Activated naive CD8-positive, alpha-beta T cell treated with anti-CD3 and anti-CD28 coated beads, Interleukin-2, amount 50 U/mL, for 24 hours (primary cell): ENCODE measurements around the gene DEFB126.

ENCODE experiments used
- ATAC-seq: fragments of 150-1000 bp; cut with Tn5 transposase; one replicate; pipeline ENCODE4 v1.10.0; 2021
- DNase-seq: peaks from one replicate; pipeline ENCODE4 v3.0.0; 2021
- H3K27ac Mint-ChIP-seq: one replicate; pipeline ENCODE4 v1.8.0; 2021; ENCODE audit warnings: mild to moderate bottlenecking, mixed read lengths
- H3K27me3 Mint-ChIP-seq: one replicate; pipeline ENCODE4 v1.8.0; 2021; ENCODE audit warnings: mixed read lengths
- H3K36me3 Mint-ChIP-seq: one replicate; pipeline ENCODE4 v1.8.0; 2021; ENCODE audit warnings: low read depth, mixed read lengths
- H3K4me1 Mint-ChIP-seq: one replicate; pipeline ENCODE4 v1.8.0; 2021; ENCODE audit warnings: mixed read lengths
- H3K4me3 Mint-ChIP-seq: one replicate; pipeline ENCODE4 v1.8.0; 2021; ENCODE audit warnings: mild to moderate bottlenecking, moderate library complexity, mixed read lengths
- H3K9me3 Mint-ChIP-seq: one replicate; pipeline ENCODE4 v1.8.0; 2021; ENCODE audit warnings: mixed read lengths

The DEFB126 gene

DNA sequence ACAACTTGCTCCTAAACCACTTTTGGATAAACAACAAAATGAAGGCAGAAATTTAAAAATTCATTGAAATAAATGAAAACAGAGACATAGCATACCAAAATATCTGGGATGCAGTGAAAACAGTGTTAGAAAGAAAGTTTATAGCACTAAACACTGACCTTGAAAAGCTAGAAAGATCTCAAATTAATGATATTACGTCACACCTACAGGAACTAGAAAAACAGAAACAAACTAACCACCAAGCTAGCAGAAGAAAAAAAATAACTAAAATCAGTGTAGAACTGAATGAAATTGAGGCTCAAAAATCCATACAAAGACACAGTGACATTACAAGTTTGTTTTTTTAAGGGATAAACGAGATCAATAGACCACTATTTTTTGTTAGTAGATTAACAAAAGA is 41.9 kb downstream of the DEFB126 start:
- H3K36me3 Mint-ChIP-seq, result no peaks in the 10 kb centered on the region
- DNase-seq, result no peak
- no peak for ATAC-seq
- H3K27me3 Mint-ChIP-seq, result peaks cover 50% of the 10 kb centered on the region
- no peaks in the 10 kb centered on the region for H3K4me1 Mint-ChIP-seq
- no peak overlapping the region for H3K4me3 Mint-ChIP-seq
- no peak overlapping the region for H3K27ac Mint-ChIP-seq
- peaks cover 12% of the 10 kb centered on the region for H3K9me3 Mint-ChIP-seq

- no peak for DNase-seq
- no peak for ATAC-seq
- Mint-ChIP-seq H3K9me3 (peaks cover 12% of the 10 kb centered on the region), H3K4me3 (no peak overlapping the region), H3K36me3 (no peaks in the 10 kb centered on the region), H3K4me1 (no peaks in the 10 kb centered on the region), H3K27me3 (peaks cover 53% of the 10 kb centered on the region), H3K27ac (no peak overlapping the region)
Observed at GRCh38 chr20:187733-188132, 45.3 kb downstream of the DEFB126 start.

GRCh38 chr20:189611-190010 is 47.2 kb downstream of the DEFB126 start, which contains the start of gene DEFB128:
TSS of gene DEFB128 (minus strand) at chr20:189711. CDS start at chr20:189623, 88 bp downstream.
- Mint-ChIP-seq H3K36me3 (no peaks in the 10 kb centered on the region), H3K4me3 (no peak within 1 kb of the TSS), H3K9me3 (no peaks in the 10 kb centered on the region), H3K27ac (no peak within 1 kb of the TSS), H3K27me3 (peaks cover 39% of the 10 kb centered on the region), H3K4me1 (no peaks in the 10 kb centered on the region)
- DNase-seq (no peak), ATAC-seq (no peak)
